SK-N-SH treated with all-trans-retinoic acid at 6 μM for 48 hours (cell line): Measurements from ENCODE around the gene TNS1.

Experiments used
- ATAC-seq: fragments of 200-7000 bp; cut with Tn5 transposase; 3 replicates; pipeline ENCODE4 v1.9.1; 2020; ENCODE audit warnings: mild to moderate bottlenecking, moderate library complexity
- ARNTL ChIP-seq: fragments of 450-650 bp; formaldehyde crosslinking; IDR thresholded peaks from 2 replicates; pipeline ENCODE4 v1.5.0; 2020; ENCODE audit warnings: low read depth, mild to moderate bottlenecking, moderate library complexity, borderline replicate concordance
- BACH2 ChIP-seq: fragments of 250-450 bp; sonication (Bioruptor Pico); IDR thresholded peaks from 2 replicates; pipeline ENCODE4 v1.9.0; 2021; ENCODE audit warnings: mild to moderate bottlenecking, borderline replicate concordance
- CREB5 ChIP-seq: fragments of 250-450 bp; sonication (Bioruptor Pico); IDR thresholded peaks from 2 replicates; pipeline ENCODE4 v1.5.1; 2020; ENCODE audit warnings: low read depth, mild to moderate bottlenecking, moderate library complexity
- ESRRG ChIP-seq: fragments of 250-450 bp; sonication (Bioruptor Pico); IDR thresholded peaks from 2 replicates; pipeline ENCODE4 v1.6.1; 2021; ENCODE audit warnings: mild to moderate bottlenecking
- GLIS3 ChIP-seq: fragments of 250-450 bp; sonication (Bioruptor Pico); IDR thresholded peaks from 2 replicates; pipeline ENCODE4 v1.5.0; 2020; ENCODE audit warnings: mild to moderate bottlenecking, moderate library complexity
- ISL1 ChIP-seq: fragments of 250-450 bp; sonication (Bioruptor Pico); IDR thresholded peaks from 2 replicates; pipeline ENCODE4 v2.1.2; 2022; ENCODE audit warnings: mild to moderate bottlenecking, moderate library complexity
- OSR1 ChIP-seq: fragments of 250-450 bp; sonication (Bioruptor Pico); IDR thresholded peaks from 2 replicates; pipeline ENCODE4 v1.8.0; 2022; ENCODE audit warnings: moderate library complexity, mild to moderate bottlenecking, inconsistent platforms
- PATZ1 ChIP-seq: fragments of 250-450 bp; sonication (Bioruptor Pico); IDR thresholded peaks from 2 replicates; pipeline ENCODE4 v1.8.0; 2020; ENCODE audit warnings: mild to moderate bottlenecking, moderate library complexity, borderline replicate concordance
- POU6F1 ChIP-seq: fragments of 250-450 bp; sonication (Bioruptor Pico); IDR thresholded peaks from 2 replicates; pipeline ENCODE4 v1.8.0; 2021; ENCODE audit warnings: low read depth, mild to moderate bottlenecking, moderate library complexity, borderline replicate concordance
- PPARA ChIP-seq: fragments of 250-450 bp; sonication (Bioruptor Pico); IDR thresholded peaks from 2 replicates; pipeline ENCODE4 v1.5.0; 2020; ENCODE audit warnings: mild to moderate bottlenecking, borderline replicate concordance
- RARB ChIP-seq: fragments of 250-450 bp; sonication (Bioruptor Pico); IDR thresholded peaks from 2 replicates; pipeline ENCODE4 v1.8.0; 2021; ENCODE audit warnings: mild to moderate bottlenecking, moderate library complexity
- SNAI2 ChIP-seq: fragments of 250-450 bp; sonication (Bioruptor Pico); IDR thresholded peaks from 2 replicates; pipeline ENCODE4 v1.5.0; 2020; ENCODE audit warnings: mild to moderate bottlenecking, moderate library complexity
- TCF4 ChIP-seq: fragments of 250-450 bp; sonication (Bioruptor Pico); IDR thresholded peaks from 2 replicates; pipeline ENCODE4 v1.8.0; 2021; ENCODE audit warnings: mild to moderate bottlenecking, moderate library complexity, borderline replicate concordance
- TOX ChIP-seq: fragments of 250-450 bp; sonication (Bioruptor Pico); IDR thresholded peaks from 2 replicates; pipeline ENCODE4 v1.8.0; 2021; ENCODE audit warnings: mild to moderate bottlenecking, moderate library complexity, borderline replicate concordance
- ZC3H10 ChIP-seq: fragments of 250-450 bp; sonication (Bioruptor Pico); IDR thresholded peaks from 2 replicates; pipeline ENCODE4 v1.5.1; 2021; ENCODE audit warnings: mild to moderate bottlenecking, moderate library complexity
- ZFP3 ChIP-seq: fragments of 250-450 bp; sonication (Bioruptor Pico); IDR thresholded peaks from 2 replicates; pipeline ENCODE4 v1.5.0; 2020; ENCODE audit warnings: mild to moderate bottlenecking, moderate library complexity
- ZFP30 ChIP-seq: fragments of 450-650 bp; formaldehyde crosslinking; IDR thresholded peaks from 2 replicates; pipeline ENCODE4 v1.5.0; 2022; ENCODE audit warnings: mild to moderate bottlenecking, moderate library complexity
- ZNF565 ChIP-seq: fragments of 450-650 bp; formaldehyde crosslinking; conservative IDR thresholded peaks from 2 replicates; pipeline ENCODE4 v1.5.0; 2020; ENCODE audit warnings: low read depth, mild to moderate bottlenecking, moderate library complexity
- ZNF70 ChIP-seq: fragments of 450-650 bp; formaldehyde crosslinking; IDR thresholded peaks from 2 replicates; pipeline ENCODE4 v1.5.0; 2020; ENCODE audit warnings: mild to moderate bottlenecking, moderate library complexity
- ZNF8 ChIP-seq: fragments of 450-650 bp; formaldehyde crosslinking; IDR thresholded peaks from 2 replicates; pipeline ENCODE4 v1.5.0; 2020; ENCODE audit warnings: mild to moderate bottlenecking, moderate library complexity
- TF ChIP-seq, protein P1 (sequence below): fragments of 250-450 bp; sonication (Bioruptor Pico); IDR thresholded peaks from 2 replicates; pipeline ENCODE4 v1.5.0; 2020; ENCODE audit warnings: mild to moderate bottlenecking, moderate library complexity

TNS1 gene

GRCh38 chr2:217878915-217879590, 123.7 kb downstream of the TNS1 start:
- no peak for ATAC-seq
- TF ChIP-seq ISL1 (CRISPR knock-in tag) (no peak), TCF4 (CRISPR knock-in tag) (no peak), OSR1 (CRISPR knock-in tag) (no peak)
- TF ChIP-seq, protein P1, sequence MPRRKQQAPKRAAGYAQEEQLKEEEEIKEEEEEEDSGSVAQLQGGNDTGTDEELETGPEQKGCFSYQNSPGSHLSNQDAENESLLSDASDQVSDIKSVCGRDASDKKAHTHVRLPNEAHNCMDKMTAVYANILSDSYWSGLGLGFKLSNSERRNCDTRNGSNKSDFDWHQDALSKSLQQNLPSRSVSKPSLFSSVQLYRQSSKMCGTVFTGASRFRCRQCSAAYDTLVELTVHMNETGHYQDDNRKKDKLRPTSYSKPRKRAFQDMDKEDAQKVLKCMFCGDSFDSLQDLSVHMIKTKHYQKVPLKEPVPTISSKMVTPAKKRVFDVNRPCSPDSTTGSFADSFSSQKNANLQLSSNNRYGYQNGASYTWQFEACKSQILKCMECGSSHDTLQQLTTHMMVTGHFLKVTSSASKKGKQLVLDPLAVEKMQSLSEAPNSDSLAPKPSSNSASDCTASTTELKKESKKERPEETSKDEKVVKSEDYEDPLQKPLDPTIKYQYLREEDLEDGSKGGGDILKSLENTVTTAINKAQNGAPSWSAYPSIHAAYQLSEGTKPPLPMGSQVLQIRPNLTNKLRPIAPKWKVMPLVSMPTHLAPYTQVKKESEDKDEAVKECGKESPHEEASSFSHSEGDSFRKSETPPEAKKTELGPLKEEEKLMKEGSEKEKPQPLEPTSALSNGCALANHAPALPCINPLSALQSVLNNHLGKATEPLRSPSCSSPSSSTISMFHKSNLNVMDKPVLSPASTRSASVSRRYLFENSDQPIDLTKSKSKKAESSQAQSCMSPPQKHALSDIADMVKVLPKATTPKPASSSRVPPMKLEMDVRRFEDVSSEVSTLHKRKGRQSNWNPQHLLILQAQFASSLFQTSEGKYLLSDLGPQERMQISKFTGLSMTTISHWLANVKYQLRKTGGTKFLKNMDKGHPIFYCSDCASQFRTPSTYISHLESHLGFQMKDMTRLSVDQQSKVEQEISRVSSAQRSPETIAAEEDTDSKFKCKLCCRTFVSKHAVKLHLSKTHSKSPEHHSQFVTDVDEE (CRISPR knock-in tag), result no peak

DNA sequence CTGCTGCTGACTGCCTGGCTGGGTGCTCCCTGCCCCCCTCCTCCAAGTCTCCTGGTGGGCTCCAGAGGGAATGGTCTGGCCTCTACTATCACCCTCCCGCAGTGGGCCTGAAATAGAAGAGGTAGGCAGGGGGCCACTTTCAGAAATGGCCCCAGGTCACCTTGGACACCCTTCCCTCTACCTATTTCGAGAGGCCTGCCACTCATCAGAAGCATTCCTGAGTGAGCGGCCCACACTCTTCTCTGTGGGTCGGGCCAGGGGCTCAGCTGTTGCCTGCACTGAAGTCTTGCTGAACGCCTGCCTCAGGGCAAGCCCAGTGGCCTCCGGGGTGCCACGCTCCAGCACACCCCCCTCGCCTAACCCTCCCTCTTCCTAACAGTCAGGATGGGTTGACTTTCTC, 124.9 kb downstream of the TNS1 start:
- no peak; the same call in 2 of the 3 replicates for ATAC-seq
- TF ChIP-seq TOX (CRISPR knock-in tag), result no peak

- TF ChIP-seq POU6F1 (CRISPR knock-in tag) (no peak), ARNTL (CRISPR knock-in tag) (no peak), ZFP3 (no peak), OSR1 (CRISPR knock-in tag) (no peak), ZNF565 (CRISPR knock-in tag) (no peak), ZC3H10 (no peak), ZFP30 (CRISPR knock-in tag) (no peak), SNAI2 (CRISPR knock-in tag) (no peak), CREB5 (CRISPR knock-in tag) (no peak), PPARA (CRISPR knock-in tag) (no peak), TCF4 (CRISPR knock-in tag) (no peak), PATZ1 (no peak), GLIS3 (CRISPR knock-in tag) (no peak), RARB (no peak), BACH2 (CRISPR knock-in tag) (no peak), ESRRG (CRISPR knock-in tag) (no peak), ZNF70 (no peak), TOX (CRISPR knock-in tag) (no peak), ZNF8 (CRISPR knock-in tag) (no peak)
- TF ChIP-seq, protein P1 (CRISPR knock-in tag), result no peak
- TF ChIP-seq, all 23 proteins: peak for 0
- no peak for ATAC-seq
Observed at GRCh38 chr2:217876253-217876570, 126.6 kb downstream of the TNS1 start.
